Cardiac fibroblast (primary cell): Measurements from ENCODE around the gene TNS3.
A peak's percentile ranks its signal among the peaks of the same experiment; 100 is the strongest.

Experiments used
- DNase-seq, 2 donors: peaks; one replicate each; pipeline versions ENCODE4 v3.0.0 to v3.0.0-alpha.2; 2010; ENCODE audit warnings: low read depth in 2 of 2
- H3K4me3 ChIP-seq, 2 donors: replicated peaks in 1 of 2; 1 replicate in 1 of 2; 2 replicates in 1 of 2; pipeline ENCODE4 v1.5.1; 2011; ENCODE audit warnings: low read depth in 2 of 2, low read length in 2 of 2, mild to moderate bottlenecking in 2 of 2, moderate library complexity in 1 of 2
- TF ChIP-seq, protein P1 (sequence below): IDR thresholded peaks from one replicate; pipeline ENCODE4 v1.5.1; 2011; ENCODE audit warnings: low read depth, mild to moderate bottlenecking, low read length, inconsistent platforms

Gene TNS3

GRCh38 chr7:47507522-47507921 lies 74.4 kb downstream of the TNS3 start:
- no peak for DNase-seq
- TF ChIP-seq, protein P1, sequence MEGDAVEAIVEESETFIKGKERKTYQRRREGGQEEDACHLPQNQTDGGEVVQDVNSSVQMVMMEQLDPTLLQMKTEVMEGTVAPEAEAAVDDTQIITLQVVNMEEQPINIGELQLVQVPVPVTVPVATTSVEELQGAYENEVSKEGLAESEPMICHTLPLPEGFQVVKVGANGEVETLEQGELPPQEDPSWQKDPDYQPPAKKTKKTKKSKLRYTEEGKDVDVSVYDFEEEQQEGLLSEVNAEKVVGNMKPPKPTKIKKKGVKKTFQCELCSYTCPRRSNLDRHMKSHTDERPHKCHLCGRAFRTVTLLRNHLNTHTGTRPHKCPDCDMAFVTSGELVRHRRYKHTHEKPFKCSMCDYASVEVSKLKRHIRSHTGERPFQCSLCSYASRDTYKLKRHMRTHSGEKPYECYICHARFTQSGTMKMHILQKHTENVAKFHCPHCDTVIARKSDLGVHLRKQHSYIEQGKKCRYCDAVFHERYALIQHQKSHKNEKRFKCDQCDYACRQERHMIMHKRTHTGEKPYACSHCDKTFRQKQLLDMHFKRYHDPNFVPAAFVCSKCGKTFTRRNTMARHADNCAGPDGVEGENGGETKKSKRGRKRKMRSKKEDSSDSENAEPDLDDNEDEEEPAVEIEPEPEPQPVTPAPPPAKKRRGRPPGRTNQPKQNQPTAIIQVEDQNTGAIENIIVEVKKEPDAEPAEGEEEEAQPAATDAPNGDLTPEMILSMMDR, result no peak
- no peak overlapping the region for H3K4me3 ChIP-seq

GRCh38 chr7:47506382-47507339 lies 75.2 kb downstream of the TNS3 start:
- peak; percentile 86 to 89 for DNase-seq
- no peak overlapping the region for H3K4me3 ChIP-seq
- TF ChIP-seq, protein P1, result no peak

GRCh38 chr7:47505312-47506007 lies 76.5 kb downstream of the TNS3 start:
- H3K4me3 ChIP-seq, result no peak overlapping the region
- no peak for DNase-seq
- TF ChIP-seq, protein P1, result no peak

- DNase-seq, result no peak
- H3K4me3 ChIP-seq, result no peak overlapping the region
- TF ChIP-seq, protein P1, result no peak
These were observed 77.2 kb downstream of the TNS3 start for GRCh38 chr7:47504551-47505311.

- TF ChIP-seq, protein P1, result no peak
- no peak overlapping the region for H3K4me3 ChIP-seq
- peak; percentile 61 to 77 for DNase-seq
These were observed 78.6 kb downstream of the TNS3 start for GRCh38 chr7:47503281-47503680.

DNA sequence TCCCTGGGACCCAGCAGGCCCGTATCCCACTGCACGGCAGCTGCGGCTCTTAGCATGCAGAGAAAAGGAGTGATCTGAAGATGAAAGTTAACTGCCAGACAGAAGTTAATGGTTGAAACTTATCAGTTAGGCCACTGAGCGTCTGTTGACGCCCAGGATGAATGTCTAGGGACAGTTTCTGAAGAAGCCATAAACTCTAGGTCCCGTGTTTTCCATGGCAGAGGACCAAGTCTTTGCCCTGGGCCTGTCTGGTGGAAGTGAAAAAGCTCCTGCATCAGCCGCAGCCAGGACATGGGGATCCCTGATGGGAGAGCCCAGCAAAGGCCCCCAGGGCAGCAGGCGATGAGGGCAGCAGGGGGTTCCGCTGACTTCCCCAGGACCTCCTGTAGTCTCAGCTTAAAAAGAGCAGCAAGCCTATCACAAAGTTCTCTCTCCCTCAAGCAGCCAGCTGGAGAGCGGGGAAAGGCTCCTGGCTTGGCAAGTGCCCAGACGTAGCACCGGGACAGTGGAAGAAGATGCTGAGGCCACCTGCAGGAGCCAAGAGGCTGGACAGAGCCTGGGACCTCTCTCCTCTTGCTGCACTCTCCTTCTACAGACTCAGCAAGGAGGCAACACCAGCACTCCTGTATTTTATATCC lies 79.6 kb downstream of the TNS3 start:
- TF ChIP-seq, protein P1, result no peak
- H3K4me3 ChIP-seq, result no peak overlapping the region
- no peak for DNase-seq
